Measurements from ENCODE around the gene TBCE. TPM values are rescaled to one million over a fixed set of nuclear protein-coding genes. Genes with fewer than 3 reads are reported as not detected.

Gene TBCE
- polyA plus RNA-seq (59.0 and 72.9 TPM in 2 replicates), polyA minus RNA-seq (42.8 and 46.5 TPM in 2 replicates)

- Histone ChIP-seq H2AFZ (ENCODE audit: low read depth, low read length) (peak within 1 kb of the TSS; percentile 84), H3K27ac (ENCODE audit: low read length) (peak within 1 kb of the TSS; percentile 73), H4K20me1 (ENCODE audit: insufficient read depth) (no peaks in the 10 kb centered on the region), H3K9me3 (ENCODE audit: low read length) (no peaks in the 10 kb centered on the region), H3K27me3 (ENCODE audit: insufficient read depth, low read depth, low read length) (no peaks in the 10 kb centered on the region), H3K79me2 (replicated peaks; ENCODE audit: insufficient read depth, low read length) (peaks cover 9% of the 10 kb centered on the region), H3K4me3 (ENCODE audit: low read length) (peak within 1 kb of the TSS; percentile 82), H3K36me3 (ENCODE audit: insufficient read depth, low read length) (no peaks in the 10 kb centered on the region), H3K4me2 (ENCODE audit: low read length) (peak within 1 kb of the TSS; percentile 50), H3F3A (ENCODE audit: insufficient read depth, low read length, poor library complexity, severe bottlenecking) (no peaks in the 10 kb centered on the region), H3K9ac (ENCODE audit: low read length) (peak within 1 kb of the TSS; percentile 79), H3K9me2 (ENCODE audit: insufficient read depth, low read length) (no peaks in the 10 kb centered on the region)
- TF ChIP-seq CTCF (IDR thresholded peaks at IDR 0.05; ENCODE audit: poor library complexity, severe bottlenecking) (peak; percentile 57), POLR2AphosphoS5 (IDR thresholded peaks at IDR 0.05) (peak; percentile 85), RAD21 (conservative IDR thresholded peaks at IDR 0.05) (no peak), SMC3 (conservative IDR thresholded peaks at IDR 0.05; ENCODE audit: poor library complexity) (peak; percentile 43), MXI1 (conservative IDR thresholded peaks at IDR 0.05; ENCODE audit: poor library complexity, severe bottlenecking) (peak; percentile 85), REST (IDR thresholded peaks at IDR 0.05; ENCODE audit: borderline replicate concordance) (peak; percentile 82)
Measured at GRCh38 chr1:235367000-235367908, at the start of gene TBCE. TSS of gene TBCE (plus strand) at chr1:235367427. CDS start at chr1:235380050, 12,623 bp downstream.

GRCh38 chr1:235319255-235319654 is 48.0 kb upstream of the TBCE start:
- H3K27me3 ChIP-seq (ENCODE audit: insufficient read depth, low read depth, low read length): no peaks in the 10 kb centered on the region
- H3K4me3 ChIP-seq (ENCODE audit: low read length): no peak overlapping the region
- no peaks in the 10 kb centered on the region for H3F3A ChIP-seq (ENCODE audit: insufficient read depth, low read length, poor library complexity, severe bottlenecking)
- peaks cover 34% of the 10 kb centered on the region for H4K20me1 ChIP-seq (ENCODE audit: insufficient read depth)
- H3K9me3 ChIP-seq (ENCODE audit: low read length): no peaks in the 10 kb centered on the region
- no peak overlapping the region for H3K27ac ChIP-seq (ENCODE audit: low read length)
- no peaks in the 10 kb centered on the region for H3K36me3 ChIP-seq (ENCODE audit: insufficient read depth, low read length)
- TF ChIP-seq CTCF (IDR thresholded peaks at IDR 0.05; ENCODE audit: poor library complexity, severe bottlenecking) (no peak), EP300 (conservative IDR thresholded peaks at IDR 0.05; ENCODE audit: poor library complexity, severe bottlenecking) (no peak), TAF1 (IDR thresholded peaks at IDR 0.05; ENCODE audit: low read depth) (no peak), POLR2AphosphoS5 (IDR thresholded peaks at IDR 0.05) (no peak)
- no peak overlapping the region for H3K9ac ChIP-seq (ENCODE audit: low read length)
- no peak overlapping the region for H3K4me2 ChIP-seq (ENCODE audit: low read length)
- H2AFZ ChIP-seq (ENCODE audit: low read depth, low read length): no peak overlapping the region
- H3K79me2 ChIP-seq (replicated peaks; ENCODE audit: insufficient read depth, low read length): peaks cover 94% of the 10 kb centered on the region
- no peaks in the 10 kb centered on the region for H3K9me2 ChIP-seq (ENCODE audit: insufficient read depth, low read length)

Data from neural cell (in vitro differentiated cells).